ENCODE results near the gene KCNQ1OT1.

Gene KCNQ1OT1

GRCh38 chr11:2721210-2721916, 21.6 kb upstream of the KCNQ1OT1 start:
- no peak for DNase-seq (ENCODE audit: low read depth in 1 of 2, low spot score in 1 of 2)

- no peak for DNase-seq (ENCODE audit: low read depth in 1 of 2, low spot score in 1 of 2)
Measured at GRCh38 chr11:2719831-2720590, 20.2 kb upstream of the KCNQ1OT1 start.

DNA sequence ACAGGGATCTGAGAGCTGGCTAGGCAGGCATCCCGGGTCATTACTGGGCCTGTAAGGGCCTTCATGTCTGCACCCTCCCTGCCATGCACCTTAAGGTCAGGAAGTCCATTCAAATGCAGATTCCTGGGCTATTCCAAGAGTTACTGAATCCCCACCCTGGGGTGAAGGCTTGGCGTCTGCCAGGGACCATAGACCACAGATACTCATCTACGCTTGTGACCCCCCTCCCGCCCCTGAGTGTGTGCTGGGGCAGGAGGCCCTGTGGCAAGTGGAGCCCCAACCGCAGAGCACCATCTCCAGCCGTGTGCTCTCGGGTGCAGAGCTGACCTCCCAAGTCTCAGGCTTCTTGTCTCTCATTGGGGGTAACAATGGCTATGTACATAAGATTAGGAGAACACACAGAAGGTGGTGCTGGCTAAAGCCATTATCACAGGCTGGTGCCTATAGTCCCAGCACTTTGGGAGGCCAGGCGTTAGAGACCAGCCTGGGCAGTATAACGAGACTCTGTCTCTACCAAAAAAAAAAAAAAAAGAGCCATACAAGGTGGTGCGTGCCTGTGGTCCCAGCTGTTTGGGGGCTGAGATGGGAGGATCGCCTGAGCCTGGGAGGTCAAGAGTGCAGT, 19.1 kb upstream of the KCNQ1OT1 start:
- no peak for DNase-seq (ENCODE audit: low read depth in 1 of 2, low spot score in 1 of 2)

DNA sequence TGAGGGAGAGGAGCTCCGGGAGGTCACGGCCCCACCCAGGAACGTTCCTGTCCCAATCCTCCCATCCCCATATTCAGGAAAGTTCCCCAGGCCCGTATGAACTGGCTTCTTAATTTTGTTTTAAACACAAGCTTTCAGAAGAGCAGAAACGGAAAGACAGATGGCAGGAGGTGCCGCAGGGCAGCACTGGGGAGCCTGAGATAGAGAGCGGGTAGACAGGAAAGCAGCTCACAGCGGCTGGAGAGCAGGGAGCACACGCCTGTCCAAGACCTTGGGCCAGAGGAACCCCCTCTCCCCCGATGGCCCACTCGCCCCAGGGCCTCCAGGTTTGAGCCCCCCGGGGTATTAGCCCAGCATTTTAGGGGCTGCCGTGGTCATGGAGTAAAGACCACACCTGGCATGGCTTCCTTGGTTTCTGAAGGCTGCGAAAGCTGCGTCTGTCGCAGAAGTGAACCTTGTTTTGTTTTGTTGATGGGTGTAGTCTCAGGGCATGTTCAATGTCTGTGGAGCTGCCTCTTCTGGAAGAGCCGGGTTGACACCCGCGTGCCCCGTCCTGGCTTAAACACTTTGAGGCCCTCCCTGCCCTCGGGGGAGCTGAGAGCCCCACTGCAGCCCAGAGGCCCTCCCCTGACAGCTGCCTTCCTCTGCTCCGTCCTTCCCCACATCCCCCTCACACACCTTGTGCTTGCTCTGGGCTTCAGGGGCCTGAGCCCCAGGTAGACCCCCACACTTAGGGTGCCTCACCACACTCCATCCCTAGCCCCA, 17.9 kb upstream of the KCNQ1OT1 start:
- DNase-seq (ENCODE audit: low read depth in 1 of 2, low spot score in 1 of 2), result no peak

DNA sequence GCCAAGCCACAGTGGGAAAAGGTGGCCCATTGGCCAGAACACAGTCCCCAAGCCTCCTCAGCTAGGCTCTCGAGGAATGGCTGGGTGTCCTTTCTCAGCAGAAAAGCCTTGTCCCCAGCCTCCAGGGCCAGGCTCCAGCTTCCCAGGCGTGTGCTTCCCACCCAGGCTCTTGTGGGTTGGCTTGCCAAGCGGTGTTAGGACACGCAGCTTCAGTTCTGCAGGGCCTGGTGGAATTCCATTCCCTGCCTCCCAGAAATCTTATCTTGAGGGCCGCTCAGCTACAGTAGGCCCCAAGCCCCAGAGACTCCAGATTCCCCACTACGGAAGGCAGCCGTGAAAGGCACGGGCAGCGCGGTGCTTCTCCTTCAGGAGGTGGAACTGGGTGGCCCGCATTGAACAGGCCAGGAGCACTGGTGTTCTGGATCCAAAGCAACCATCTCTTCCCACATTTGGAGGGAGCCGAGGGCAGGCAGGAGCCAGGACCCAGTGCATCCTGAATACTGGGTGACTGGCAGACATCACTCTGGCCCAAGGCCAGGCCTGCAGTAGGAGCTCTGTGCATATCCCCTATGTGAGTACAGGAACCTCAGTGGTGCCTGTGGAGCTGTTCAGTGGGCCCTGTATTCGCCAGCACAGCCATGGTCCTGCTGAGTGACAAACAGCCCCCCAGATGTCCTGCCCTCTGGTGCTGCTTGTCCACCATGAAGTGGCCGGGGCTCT, 16.7 kb upstream of the KCNQ1OT1 start:
- DNase-seq (ENCODE audit: low read depth in 1 of 2, low spot score in 1 of 2), result no peak

DNA sequence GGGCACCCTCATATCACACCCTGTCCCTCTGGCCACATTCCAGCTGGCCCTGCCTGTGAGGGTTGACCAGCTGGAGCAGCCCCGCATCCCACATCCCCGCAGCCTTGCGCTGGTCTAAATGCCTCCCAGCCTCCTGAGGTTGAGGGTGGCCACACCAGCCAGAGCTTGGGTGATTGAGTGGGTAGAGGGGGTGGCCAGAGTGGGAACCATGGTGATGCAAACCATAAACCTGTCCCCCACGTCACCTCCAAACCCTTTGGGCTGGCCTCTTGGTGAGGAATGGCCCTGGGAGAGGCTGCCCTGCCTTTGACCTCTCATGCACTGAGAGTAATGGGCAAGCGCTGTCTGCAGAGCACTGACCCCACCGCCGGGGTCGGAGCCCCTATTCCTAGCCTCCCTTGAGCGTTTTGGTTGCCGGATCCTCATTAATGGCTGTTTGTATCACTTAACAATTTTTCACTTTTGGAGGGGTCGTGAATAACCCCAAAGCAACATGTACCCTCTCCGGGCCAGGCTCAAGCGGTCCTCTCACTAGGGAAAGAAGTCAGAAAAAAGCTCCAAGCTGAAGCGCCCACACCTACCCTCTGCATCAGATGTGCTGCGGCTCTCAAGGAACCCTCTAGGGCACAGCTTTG, 16.0 kb upstream of the KCNQ1OT1 start:
- DNase-seq (ENCODE audit: low read depth in 1 of 2, low spot score in 1 of 2), result no peak

GRCh38 chr11:2714871-2715270, 15.1 kb upstream of the KCNQ1OT1 start:
- no peak for DNase-seq (ENCODE audit: low read depth in 1 of 2, low spot score in 1 of 2)

- DNase-seq (ENCODE audit: low read depth in 1 of 2, low spot score in 1 of 2), result no peak
Measured at GRCh38 chr11:2714463-2714800, 14.6 kb upstream of the KCNQ1OT1 start.

- DNase-seq (ENCODE audit: low read depth in 1 of 2, low spot score in 1 of 2), result no peak
Measured at GRCh38 chr11:2713661-2714462, 14.1 kb upstream of the KCNQ1OT1 start.

DNA sequence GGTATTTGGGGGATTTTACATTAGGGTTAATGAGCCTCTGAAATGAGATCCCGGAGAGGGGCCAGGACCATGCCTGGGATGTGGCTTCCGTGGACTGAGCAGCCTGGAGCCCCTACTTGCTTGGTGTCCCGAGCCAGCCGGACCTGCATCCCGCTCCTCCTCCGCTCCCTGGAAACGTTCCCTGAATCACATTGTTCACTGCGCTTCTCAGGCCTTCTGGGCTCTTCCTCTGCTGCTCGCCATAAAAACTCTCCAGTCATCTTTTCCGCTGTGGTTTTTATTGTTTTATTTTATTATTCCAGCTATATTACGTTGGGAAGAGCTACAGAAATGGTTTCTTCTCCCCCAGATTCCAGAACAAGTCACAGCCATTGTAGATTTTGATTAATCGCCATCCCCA, 13.3 kb upstream of the KCNQ1OT1 start:
- DNase-seq (ENCODE audit: low read depth in 1 of 2, low spot score in 1 of 2), result no peak

GRCh38 chr11:2711161-2711560, 11.4 kb upstream of the KCNQ1OT1 start:
- no peak for DNase-seq (ENCODE audit: low read depth in 1 of 2, low spot score in 1 of 2)

DNA sequence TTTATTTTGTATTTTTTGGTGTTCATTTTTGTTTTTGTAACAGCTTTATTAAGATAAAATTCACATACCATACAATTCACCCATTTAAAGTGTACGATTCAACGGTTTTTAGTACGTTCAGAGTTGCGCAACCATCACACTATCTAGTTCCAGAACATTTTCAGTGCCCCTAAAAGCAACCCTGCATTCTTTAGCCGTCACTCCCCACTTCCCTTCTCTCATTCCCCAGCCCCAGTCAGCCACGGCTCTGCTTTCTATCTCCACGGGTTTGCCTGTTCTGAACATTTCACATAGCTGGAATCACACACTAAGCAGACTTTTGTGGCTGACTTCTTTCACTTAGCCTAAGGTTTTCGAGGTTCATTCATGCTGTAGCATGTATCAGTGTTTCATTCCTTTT, 9.6 kb upstream of the KCNQ1OT1 start:
- no peak for DNase-seq (ENCODE audit: low read depth in 1 of 2, low spot score in 1 of 2)

GRCh38 chr11:2708757-2709281, 9.0 kb upstream of the KCNQ1OT1 start:
- no peak for DNase-seq (ENCODE audit: low read depth in 1 of 2, low spot score in 1 of 2)

- no peak for DNase-seq (ENCODE audit: low read depth in 1 of 2, low spot score in 1 of 2)
Measured at GRCh38 chr11:2708151-2708581, 8.4 kb upstream of the KCNQ1OT1 start.

DNA sequence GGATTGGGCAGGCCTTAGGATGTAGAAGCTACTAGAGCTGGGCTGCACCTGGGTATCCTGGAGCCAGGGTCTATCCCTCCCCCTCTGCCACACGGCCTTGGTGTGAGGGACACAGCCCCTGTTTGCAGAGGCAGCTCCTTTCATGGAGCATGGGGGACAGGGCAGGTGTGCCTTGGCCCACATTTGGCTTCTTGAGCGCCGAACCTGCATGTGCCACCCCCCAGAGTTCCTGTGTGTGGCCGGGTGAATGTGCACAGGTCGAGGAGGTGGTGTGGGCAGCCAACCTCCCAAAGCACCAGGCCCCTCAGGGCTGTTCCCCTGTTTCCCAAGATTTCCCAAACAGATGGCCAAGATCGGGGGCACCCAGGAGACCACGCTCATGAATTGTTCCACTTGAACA, 7.9 kb upstream of the KCNQ1OT1 start:
- DNase-seq (ENCODE audit: low read depth in 1 of 2, low spot score in 1 of 2), result no peak

GRCh38 chr11:2706321-2706720, 6.5 kb upstream of the KCNQ1OT1 start:
- DNase-seq (ENCODE audit: low read depth in 1 of 2, low spot score in 1 of 2), result no peak

- DNase-seq (ENCODE audit: low read depth in 1 of 2, low spot score in 1 of 2), result no peak
Measured at GRCh38 chr11:2704896-2705606, 5.3 kb upstream of the KCNQ1OT1 start.

GRCh38 chr11:2704356-2704755, 4.6 kb upstream of the KCNQ1OT1 start:
- DNase-seq (ENCODE audit: low read depth in 1 of 2, low spot score in 1 of 2), result no peak

Measured in activated CD4-positive, alpha-beta T cell treated with anti-CD3 and anti-CD28 coated beads, Interleukin-2, amount 50 U/mL, for 24 hours (primary cell).